IPS-18a (cell line): ENCODE data around the gene RAB11B.
"Not testable (repeated sequence)": the region's sequence is repeated elsewhere in the genome, so short reads cannot be mapped to it uniquely, and the experiment has no call there.

Source experiments
- H3K27ac ChIP-seq: one replicate; pipeline ENCODE4 v1.5.1; 2013; ENCODE audit warnings: low read length
- H3K27me3 ChIP-seq: one replicate; pipeline ENCODE4 v1.6.1; 2013; ENCODE audit warnings: mild to moderate bottlenecking, low read length; ENCODE audit not compliant: control insufficient read depth, insufficient read depth
- H3K36me3 ChIP-seq: one replicate; pipeline ENCODE4 v1.6.1; 2013; ENCODE audit warnings: low read depth, low read length; ENCODE audit not compliant: control insufficient read depth
- H3K4me1 ChIP-seq: one replicate; pipeline ENCODE4 v1.6.1; 2013; ENCODE audit warnings: low read depth, low read length; ENCODE audit not compliant: control insufficient read depth
- H3K4me3 ChIP-seq: one replicate; pipeline ENCODE4 v1.5.1; 2013; ENCODE audit warnings: low read length
- H3K9ac ChIP-seq: one replicate; pipeline ENCODE4 v1.6.1; 2013; ENCODE audit warnings: mild to moderate bottlenecking, low read length, moderate library complexity
- H3K9me3 ChIP-seq: one replicate; pipeline ENCODE4 v1.6.1; 2013; ENCODE audit warnings: low read depth, low read length; ENCODE audit not compliant: control insufficient read depth

RAB11B gene

DNA sequence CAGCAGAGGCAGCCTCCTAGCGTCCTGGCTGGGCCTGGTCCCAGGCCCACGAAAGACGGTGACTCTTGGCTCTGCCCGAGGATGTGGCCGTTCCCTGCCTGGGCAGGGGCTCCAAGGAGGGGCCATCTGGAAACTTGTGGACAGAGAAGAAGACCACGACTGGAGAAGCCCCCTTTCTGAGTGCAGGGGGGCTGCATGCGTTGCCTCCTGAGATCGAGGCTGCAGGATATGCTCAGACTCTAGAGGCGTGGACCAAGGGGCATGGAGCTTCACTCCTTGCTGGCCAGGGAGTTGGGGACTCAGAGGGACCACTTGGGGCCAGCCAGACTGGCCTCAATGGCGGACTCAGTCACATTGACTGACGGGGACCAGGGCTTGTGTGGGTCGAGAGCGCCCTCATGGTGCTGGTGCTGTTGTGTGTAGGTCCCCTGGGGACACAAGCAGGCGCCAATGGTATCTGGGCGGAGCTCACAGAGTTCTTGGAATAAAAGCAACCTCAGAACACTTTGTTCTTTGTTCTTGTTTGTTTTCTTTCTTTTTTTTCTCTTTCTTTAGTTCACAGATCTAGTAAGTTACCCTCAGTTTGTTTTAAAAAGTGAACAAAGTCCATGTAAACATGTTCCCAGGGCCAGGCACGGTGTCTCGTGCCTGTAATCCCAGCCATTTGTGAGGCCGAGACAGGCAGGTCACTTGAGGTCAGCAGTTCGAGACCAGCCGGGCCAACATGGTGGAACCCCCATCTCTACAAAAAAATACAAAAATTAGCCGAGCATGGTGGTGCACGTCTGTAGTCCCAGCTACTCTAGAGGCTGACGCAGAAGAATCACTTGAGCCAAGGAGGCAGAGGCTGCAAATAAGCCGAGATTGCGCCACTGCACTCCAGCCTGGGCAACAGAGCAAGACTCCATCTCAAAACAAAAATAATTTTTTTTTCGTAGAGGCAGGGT is 16.0 kb upstream of the RAB11B start:
- no peak overlapping the region for H3K9ac ChIP-seq
- H3K4me1 ChIP-seq = no peaks in the 10 kb centered on the region
- H3K27me3 ChIP-seq = no peaks in the 10 kb centered on the region
- no peaks in the 10 kb centered on the region for H3K9me3 ChIP-seq
- no peaks in the 10 kb centered on the region for H3K36me3 ChIP-seq
- no peak overlapping the region for H3K27ac ChIP-seq
- H3K4me3 ChIP-seq = no peak overlapping the region

DNA sequence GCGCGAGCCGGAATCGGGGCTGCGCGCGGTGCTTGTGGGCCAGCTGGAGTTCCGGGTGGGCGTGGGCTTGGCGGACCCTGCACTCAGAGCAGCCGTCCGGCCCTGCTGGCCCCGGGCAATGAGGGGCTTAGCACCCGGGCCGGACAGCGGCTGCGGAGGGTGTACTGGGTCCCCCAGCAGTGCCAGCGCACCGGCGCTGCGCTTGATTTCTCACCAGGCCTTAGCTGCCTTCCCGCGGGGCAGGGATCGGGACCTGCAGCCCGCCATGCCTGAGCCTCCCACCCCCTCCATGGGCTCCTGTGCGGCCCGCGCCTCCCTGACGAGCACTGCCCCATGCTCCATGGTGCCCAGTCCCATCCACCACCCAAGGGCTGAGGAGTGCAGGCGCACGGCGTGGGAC is 14.4 kb upstream of the RAB11B start:
- H3K4me3 ChIP-seq, H3K27ac ChIP-seq: not testable (repeated sequence)

DNA sequence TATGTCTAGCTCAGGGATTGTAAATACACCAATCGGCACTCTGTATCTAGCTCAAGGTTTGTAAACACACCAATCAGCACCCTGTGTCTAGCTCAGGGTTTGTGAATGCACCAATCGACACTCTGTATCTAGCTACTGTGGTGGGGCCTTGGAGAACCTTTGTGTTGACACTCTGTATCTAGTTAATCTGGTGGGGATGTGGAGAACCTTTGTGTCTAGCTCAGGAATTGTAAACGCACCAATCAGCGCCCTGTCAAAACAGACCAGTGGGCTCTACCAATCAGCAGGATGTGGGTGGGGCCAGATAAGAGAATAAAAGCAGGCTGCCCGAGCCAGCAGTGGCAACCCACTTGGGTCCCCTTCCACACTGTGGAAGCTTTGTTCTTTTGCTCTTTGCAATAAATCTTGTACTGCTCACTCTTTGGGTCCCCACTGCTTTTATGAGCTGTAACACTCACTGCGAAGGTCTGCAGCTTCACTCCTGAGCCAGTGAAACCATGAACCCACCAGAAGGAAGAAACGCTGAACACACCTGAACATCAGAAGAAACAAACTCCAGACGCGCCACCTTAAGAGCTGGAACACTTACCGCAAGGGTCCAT is 13.7 kb upstream of the RAB11B start:
- H3K9ac ChIP-seq, H3K4me1 ChIP-seq, H3K36me3 ChIP-seq, H3K9me3 ChIP-seq, H3K27me3 ChIP-seq, H3K27ac ChIP-seq, H3K4me3 ChIP-seq: not testable (repeated sequence)

More for the DNA sequence above, 14.4 kb upstream of the RAB11B start:
- H3K4me1 ChIP-seq, H3K9me3 ChIP-seq, H3K27me3 ChIP-seq, H3K36me3 ChIP-seq, H3K9ac ChIP-seq: not testable (repeated sequence)

DNA sequence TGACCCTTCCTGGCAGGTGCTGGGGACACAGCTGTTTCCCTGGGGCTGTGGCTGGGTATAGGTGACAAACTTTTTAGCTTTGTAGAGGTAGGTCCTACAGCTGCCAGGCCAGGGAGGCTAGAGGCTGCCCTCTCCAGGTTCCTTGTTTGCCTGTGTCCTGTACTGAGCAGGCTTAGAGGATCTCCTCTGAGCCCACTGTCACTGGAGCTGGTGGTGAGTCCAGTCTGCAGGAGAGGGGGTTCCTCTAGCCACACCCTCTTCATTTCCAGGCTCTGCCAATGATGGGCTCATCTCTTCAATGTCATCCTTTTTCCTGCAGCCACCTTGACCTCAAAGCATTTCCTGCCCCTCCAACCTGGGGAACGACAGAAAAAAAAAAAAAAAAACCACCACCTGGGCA is 12.6 kb upstream of the RAB11B start:
- H3K27ac ChIP-seq = no peak overlapping the region
- no peaks in the 10 kb centered on the region for H3K4me1 ChIP-seq
- no peaks in the 10 kb centered on the region for H3K9me3 ChIP-seq
- H3K27me3 ChIP-seq = no peaks in the 10 kb centered on the region
- H3K9ac ChIP-seq = no peak overlapping the region
- no peak overlapping the region for H3K4me3 ChIP-seq
- no peaks in the 10 kb centered on the region for H3K36me3 ChIP-seq

DNA sequence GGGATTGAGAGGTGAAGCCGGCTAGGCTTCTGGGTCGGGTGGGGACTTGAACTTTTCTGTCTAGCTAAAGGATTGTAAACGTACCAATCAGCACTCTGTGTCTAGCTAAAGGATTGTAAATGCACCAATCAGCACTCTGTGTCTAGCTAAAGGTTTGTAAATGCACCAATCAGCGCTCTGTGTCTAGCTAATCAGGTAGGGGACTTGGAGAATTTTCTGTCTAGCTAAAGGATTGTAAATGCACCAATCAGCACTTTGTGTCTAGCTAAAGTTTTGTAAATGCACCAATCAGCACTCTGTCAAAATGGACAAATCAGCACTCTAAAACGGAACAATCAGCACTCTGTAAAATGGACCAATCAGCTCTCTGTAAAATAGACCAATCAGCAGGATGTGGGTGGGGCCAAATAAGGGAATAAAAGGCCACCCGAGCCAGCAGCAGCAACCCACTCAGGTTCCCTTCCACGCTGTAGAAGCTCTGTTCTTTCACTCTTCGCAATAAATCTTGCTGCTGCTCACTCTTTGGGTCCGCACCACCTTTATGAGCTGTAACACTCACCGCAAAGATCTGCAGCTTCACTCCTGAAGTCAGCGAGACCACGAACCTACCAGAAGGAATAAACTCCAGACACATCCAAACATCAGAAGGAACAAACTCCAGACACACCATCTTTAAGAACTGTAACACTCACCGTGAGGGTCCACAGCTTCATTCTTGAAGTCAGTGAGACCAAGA is 10.8 kb upstream of the RAB11B start:
- not testable (repeated sequence) for H3K36me3 ChIP-seq, H3K4me1 ChIP-seq, H3K27me3 ChIP-seq, H3K9me3 ChIP-seq, H3K9ac ChIP-seq, H3K27ac ChIP-seq, H3K4me3 ChIP-seq

DNA sequence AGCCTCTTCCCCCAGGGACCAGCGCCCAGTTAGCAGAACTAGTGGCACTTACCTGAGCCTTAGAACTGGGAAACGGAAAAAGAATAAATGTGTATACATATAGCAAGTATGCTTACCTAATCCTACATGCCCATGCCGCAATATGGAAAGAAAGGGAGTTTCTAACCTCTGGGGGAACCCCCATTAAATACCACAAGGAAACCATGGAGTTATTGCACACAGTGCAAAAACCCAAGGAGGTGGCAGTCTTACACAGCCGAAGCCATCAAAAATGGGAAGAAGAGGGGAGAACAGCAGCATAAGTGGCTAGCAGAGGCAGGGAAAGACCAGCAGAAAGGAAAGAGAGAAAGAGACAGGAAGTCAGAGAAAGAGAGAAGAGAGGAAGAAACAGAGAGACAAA is 5.6 kb upstream of the RAB11B start:
- H3K9ac ChIP-seq, H3K4me3 ChIP-seq, H3K27me3 ChIP-seq, H3K4me1 ChIP-seq, H3K36me3 ChIP-seq, H3K27ac ChIP-seq, H3K9me3 ChIP-seq: not testable (repeated sequence)

DNA sequence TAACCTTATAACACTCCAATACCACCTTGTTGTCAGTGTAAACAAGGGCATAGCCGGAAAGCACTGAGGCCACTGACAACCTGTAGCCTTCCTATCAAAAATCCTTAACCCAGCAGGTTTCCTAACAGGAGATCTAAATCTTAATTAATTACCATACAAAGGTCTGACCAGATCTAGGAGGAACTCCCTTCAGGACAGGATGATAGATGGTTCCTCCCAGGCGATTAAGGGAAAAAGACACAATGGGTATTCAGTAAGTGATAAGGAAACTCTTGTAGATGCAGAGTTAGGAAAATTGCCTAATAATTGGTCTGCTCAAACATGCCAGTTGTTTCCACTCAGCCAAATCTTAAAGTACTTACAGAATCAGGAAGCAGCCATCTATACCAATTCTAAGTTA is 5.1 kb upstream of the RAB11B start:
- not testable (repeated sequence) for H3K27ac ChIP-seq, H3K4me1 ChIP-seq, H3K36me3 ChIP-seq, H3K27me3 ChIP-seq, H3K9ac ChIP-seq, H3K9me3 ChIP-seq, H3K4me3 ChIP-seq

DNA sequence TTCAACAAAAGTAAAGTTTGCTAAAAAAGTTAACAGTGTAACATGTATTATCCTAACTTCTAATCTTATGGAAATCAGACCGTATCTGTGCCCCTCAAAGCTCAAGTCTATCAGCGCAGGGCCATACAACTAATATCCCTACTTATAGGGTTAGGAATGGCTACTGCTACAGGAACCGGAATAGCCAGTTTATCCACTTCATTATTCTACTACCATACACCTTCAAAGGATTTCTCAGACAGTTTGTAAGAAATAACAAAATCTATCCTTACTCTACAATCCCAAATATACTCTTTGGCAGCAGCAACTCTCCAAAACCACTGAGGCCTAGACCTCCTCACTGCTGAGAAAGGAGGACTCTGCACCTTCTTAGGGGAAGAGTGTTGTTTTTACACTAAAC is 4.6 kb upstream of the RAB11B start:
- not testable (repeated sequence) for H3K4me3 ChIP-seq, H3K9ac ChIP-seq, H3K27ac ChIP-seq, H3K36me3 ChIP-seq, H3K9me3 ChIP-seq, H3K27me3 ChIP-seq, H3K4me1 ChIP-seq

DNA sequence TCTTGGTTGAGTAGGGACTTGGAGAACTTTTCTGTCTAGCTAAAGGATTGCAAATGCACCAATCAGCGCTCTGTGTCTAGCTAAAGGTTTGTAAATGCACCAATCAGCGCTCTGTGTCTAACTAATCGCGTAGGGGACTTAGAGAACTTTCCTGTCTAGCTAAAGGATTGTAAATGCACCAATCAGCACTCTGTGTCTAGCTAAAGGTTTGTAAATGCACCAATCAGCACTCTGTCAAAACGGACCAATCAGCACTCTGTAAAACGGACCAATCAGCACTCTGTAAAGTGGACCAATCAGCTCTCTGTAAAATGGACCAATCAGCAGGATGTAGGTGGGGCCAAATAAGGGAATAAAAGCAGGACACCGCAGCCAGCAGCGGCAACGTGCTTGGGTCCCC is 3.7 kb upstream of the RAB11B start:
- not testable (repeated sequence) for H3K9ac ChIP-seq, H3K27me3 ChIP-seq, H3K27ac ChIP-seq, H3K4me1 ChIP-seq, H3K4me3 ChIP-seq, H3K36me3 ChIP-seq, H3K9me3 ChIP-seq

DNA sequence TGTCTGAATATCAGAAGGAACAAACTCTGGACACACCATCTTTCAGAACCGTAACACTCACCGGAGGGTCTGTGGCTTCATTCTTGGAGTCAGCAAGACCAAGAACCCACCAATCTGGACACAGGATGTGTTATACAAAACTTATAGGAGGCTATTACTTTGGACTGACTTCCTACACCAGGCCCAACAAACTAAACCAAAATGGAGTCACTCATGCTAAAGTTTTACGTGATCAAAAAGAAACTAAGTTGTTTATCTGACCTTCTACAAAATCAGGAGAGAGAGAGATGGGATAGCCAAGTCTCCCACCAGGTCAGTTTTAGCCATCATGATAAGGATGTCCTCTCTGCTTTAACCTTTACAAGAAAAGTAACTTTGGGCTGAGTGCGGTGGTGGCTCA is 3.2 kb upstream of the RAB11B start:
- peaks cover 4% of the 10 kb centered on the region for H3K4me1 ChIP-seq
- H3K9ac ChIP-seq = no peak overlapping the region
- no peak overlapping the region for H3K27ac ChIP-seq
- H3K4me3 ChIP-seq = no peak overlapping the region
- H3K9me3 ChIP-seq = no peaks in the 10 kb centered on the region
- H3K36me3 ChIP-seq = no peaks in the 10 kb centered on the region
- H3K27me3 ChIP-seq = no peaks in the 10 kb centered on the region

DNA sequence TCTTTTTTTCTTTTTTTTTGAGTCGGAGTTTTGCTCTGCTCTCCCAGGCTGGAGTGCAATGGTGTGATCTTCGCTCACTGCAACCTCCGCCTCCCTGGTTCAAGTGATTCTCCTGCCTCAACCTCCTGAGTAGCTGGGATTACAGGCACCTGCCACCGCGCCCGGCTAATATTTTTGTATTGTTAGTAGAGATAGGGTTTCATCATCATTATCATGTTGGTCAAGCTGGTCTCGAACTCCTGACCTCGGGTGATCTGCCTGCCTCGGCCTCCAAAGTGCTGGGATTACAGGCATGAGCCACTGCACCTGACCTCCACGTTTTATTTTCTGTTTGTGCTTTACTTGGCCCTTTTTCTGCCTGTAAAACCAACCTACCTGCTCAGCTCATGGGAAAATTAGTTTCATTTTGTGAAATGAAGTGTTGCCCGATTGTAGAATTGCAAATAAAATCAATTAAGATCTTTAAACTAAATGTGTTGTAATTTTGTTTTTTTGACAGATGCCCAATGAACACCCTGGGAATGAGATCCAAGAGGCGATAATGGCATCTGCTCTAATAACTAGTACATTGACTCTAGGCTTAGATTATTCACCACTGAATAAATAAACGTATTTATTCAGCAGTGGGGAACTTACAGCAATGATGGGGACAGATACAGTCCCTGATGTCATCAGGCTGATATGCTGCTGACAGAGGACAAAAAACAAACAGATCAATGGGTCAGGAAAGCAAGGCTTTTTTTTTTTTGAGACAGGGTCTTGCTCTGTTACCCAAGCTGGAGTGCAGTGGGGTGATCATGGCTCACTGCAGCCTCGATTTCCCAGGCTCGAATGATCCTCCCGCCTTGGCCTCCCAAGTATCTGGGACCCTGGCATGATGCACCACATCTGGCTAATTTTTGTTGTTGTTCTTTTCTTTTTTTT is 2.2 kb upstream of the RAB11B start:
- H3K27ac ChIP-seq = no peak overlapping the region
- H3K27me3 ChIP-seq = no peaks in the 10 kb centered on the region
- H3K4me1 ChIP-seq = peaks cover 4% of the 10 kb centered on the region
- H3K9me3 ChIP-seq = no peaks in the 10 kb centered on the region
- no peaks in the 10 kb centered on the region for H3K36me3 ChIP-seq
- H3K4me3 ChIP-seq = no peak overlapping the region
- H3K9ac ChIP-seq = no peak overlapping the region
